CD4-positive, CD25-positive, alpha-beta regulatory T cell (primary cell): ENCODE data around the gene STIM2. TPM values are rescaled to one million over a fixed set of nuclear protein-coding genes. Genes with fewer than 3 reads are reported as not detected.
"Not testable (repeated sequence)": the region's sequence is repeated elsewhere in the genome, so short reads cannot be mapped to it uniquely, and the experiment has no call there.

ENCODE experiments used
- ATAC-seq, 2 donors: fragments of 150-1000 bp; cut with Tn5 transposase; one replicate each; pipeline ENCODE4 v1.10.0; 2021; ENCODE audit warnings: low read depth in 2 of 2, moderate number of reproducible peaks in 2 of 2, moderate library complexity in 1 of 2
- DNase-seq, 3 donors: peaks; one replicate each; pipeline versions ENCODE4 v3.0.0 to v3.0.0-alpha.2; 2012 to 2022; ENCODE audit warnings: mixed read lengths in 1 of 3
- H3K27ac ChIP-seq: one replicate; pipeline ENCODE4 v1.7.0; 2013; ENCODE audit warnings: mild to moderate bottlenecking, low read length; ENCODE audit not compliant: insufficient read depth, poor library complexity, severe bottlenecking
- H3K27me3 ChIP-seq: one replicate; pipeline ENCODE4 v1.7.0; 2013; ENCODE audit warnings: low read length; ENCODE audit not compliant: control insufficient read depth, insufficient read depth
- H3K36me3 ChIP-seq: one replicate; pipeline ENCODE4 v1.7.0; 2013; ENCODE audit warnings: mild to moderate bottlenecking, low read length, moderate library complexity; ENCODE audit not compliant: control insufficient read depth, insufficient read depth
- H3K4me1 ChIP-seq: 2 replicates; pipeline ENCODE4 v1.7.0; 2013; ENCODE audit warnings: mild to moderate bottlenecking, low read length; ENCODE audit not compliant: insufficient read depth, control insufficient read depth, poor library complexity, severe bottlenecking
- H3K4me3 ChIP-seq: one replicate; pipeline ENCODE4 v1.7.0; 2013; ENCODE audit warnings: low read depth, mild to moderate bottlenecking, low read length, moderate library complexity
- H3K9me3 ChIP-seq, 2 experiments: 1 replicate in 1 of 2; 2 replicates in 1 of 2; pipeline ENCODE4 v1.7.0; 2013; ENCODE audit warnings: low read length in 2 of 2, mild to moderate bottlenecking in 1 of 2, moderate library complexity in 1 of 2; ENCODE audit not compliant: control insufficient read depth in 2 of 2
- H3K27ac Mint-ChIP-seq, 3 donors: one replicate each; pipeline ENCODE4 v1.8.0; 2020 to 2022; ENCODE audit warnings: mild to moderate bottlenecking in 3 of 3, mixed read lengths in 3 of 3, moderate library complexity in 2 of 3
- H3K27me3 Mint-ChIP-seq: one replicate; pipeline ENCODE4 v1.8.0; 2022; ENCODE audit warnings: mild to moderate bottlenecking, mixed read lengths
- H3K36me3 Mint-ChIP-seq: one replicate; pipeline ENCODE4 v1.8.0; 2020; ENCODE audit warnings: mixed read lengths
- H3K4me1 Mint-ChIP-seq, 4 donors: one replicate each; pipeline ENCODE4 v1.8.0; 2020 to 2022; ENCODE audit warnings: mixed read lengths in 4 of 4, mild to moderate bottlenecking in 1 of 4
- H3K4me3 Mint-ChIP-seq, 4 donors: one replicate each; pipeline ENCODE4 v1.8.0; 2020 to 2022; ENCODE audit warnings: mild to moderate bottlenecking in 4 of 4, mixed read lengths in 4 of 4, moderate library complexity in 3 of 4
- H3K9me3 Mint-ChIP-seq, 7 donors: one replicate each; pipeline ENCODE4 v1.8.0; 2020 to 2022; ENCODE audit warnings: mixed read lengths in 7 of 7, mild to moderate bottlenecking in 3 of 7, moderate library complexity in 2 of 7
- polyA plus RNA-seq, 4 donors: library from polyadenylated mRNA; unstranded; fragments of 300-500 nt; fragmentation: Illumina TruSeq; gene quantifications; one replicate each; pipeline ENCODE4 v1.2.3, GENCODE V29; 2021
- total RNA-seq: library from RNA; stranded (reverse); gene quantifications from one replicate; pipeline ENCODE4 v1.2.3, GENCODE V29; 2022

The STIM2 gene
- total RNA-seq: 83.4 TPM
- polyA plus RNA-seq: 10 to 100 TPM; 20.2 to 30.5 (median 22.9) TPM

- Mint-ChIP-seq H3K27me3 (peaks cover 4% of the 10 kb centered on the region), H3K9me3 (no peaks in the 10 kb centered on the region), H3K4me1 (peaks cover 36 to 65% (median 49%) of the 10 kb centered on the region in 4 donors), H3K27ac (peak within 1 kb of the TSS; percentile 97 to 99 (median 99)), H3K36me3 (no peaks in the 10 kb centered on the region), H3K4me3 (peak within 1 kb of the TSS; percentile 96 to 100 (median 98))
- Histone ChIP-seq H3K27ac (peak within 1 kb of the TSS; percentile 93), H3K36me3 (no peaks in the 10 kb centered on the region), H3K27me3 (no peaks in the 10 kb centered on the region), H3K9me3 (no peaks in the 10 kb centered on the region), H3K4me1 (peaks cover 65% of the 10 kb centered on the region), H3K4me3 (peak within 1 kb of the TSS; percentile 96)
- ATAC-seq (peak; percentile 73 to 76), DNase-seq (peak; percentile 96 to 99 (median 98))
These were observed at the start of gene STIM2 for GRCh38 chr4:26860157-26860921. Gene STIM2 (plus strand): TSS chr4:26860841.

GRCh38 chr4:26811571-26811970 is 49.1 kb upstream of the STIM2 start:
- H3K9me3 ChIP-seq, H3K27me3 ChIP-seq, H3K36me3 Mint-ChIP-seq, H3K4me3 ChIP-seq, H3K36me3 ChIP-seq, H3K4me1 ChIP-seq, DNase-seq, H3K27me3 Mint-ChIP-seq, ATAC-seq, H3K27ac ChIP-seq, H3K4me3 Mint-ChIP-seq, H3K9me3 Mint-ChIP-seq: not testable (repeated sequence)
- Mint-ChIP-seq H3K4me1 (peaks cover 8 to 28% (median 22%) of the 10 kb centered on the region in 4 donors), H3K27ac (peak overlapping the region in 2 of 3 donors; percentile 6 to 15)

GRCh38 chr4:26812049-26812714 is 48.5 kb upstream of the STIM2 start:
- Histone ChIP-seq H3K36me3 (no peaks in the 10 kb centered on the region), H3K4me3 (peak overlapping the region; percentile 49), H3K4me1 (peaks cover 9% of the 10 kb centered on the region), H3K27me3 (no peaks in the 10 kb centered on the region), H3K27ac (no peak overlapping the region), H3K9me3 (no peaks in the 10 kb centered on the region)
- Mint-ChIP-seq H3K4me1 (peaks cover 7 to 28% (median 22%) of the 10 kb centered on the region in 4 donors), H3K4me3 (peak overlapping the region; percentile 9 to 83 (median 58)), H3K27ac (peak overlapping the region in 2 of 3 donors; percentile 90 to 94), H3K36me3 (no peaks in the 10 kb centered on the region), H3K9me3 (peaks cover 0 to 5% (median 4%) of the 10 kb centered on the region in 7 donors), H3K27me3 (peaks cover 4% of the 10 kb centered on the region)
- ATAC-seq: no peak
- peak in 1 of 3 donors; percentile 49 for DNase-seq

GRCh38 chr4:26813698-26814097 is 46.9 kb upstream of the STIM2 start:
- Mint-ChIP-seq H3K36me3 (no peaks in the 10 kb centered on the region), H3K4me1 (peaks cover 7 to 27% (median 20%) of the 10 kb centered on the region in 4 donors), H3K27me3 (peaks cover 4% of the 10 kb centered on the region), H3K4me3 (no peak overlapping the region), H3K9me3 (peaks cover 0 to 5% (median 4%) of the 10 kb centered on the region in 7 donors), H3K27ac (no peak overlapping the region)
- DNase-seq: no peak
- peaks cover 9% of the 10 kb centered on the region for H3K4me1 ChIP-seq
- no peak overlapping the region for H3K27ac ChIP-seq
- no peaks in the 10 kb centered on the region for H3K36me3 ChIP-seq
- no peaks in the 10 kb centered on the region for H3K9me3 ChIP-seq
- no peak for ATAC-seq
- H3K27me3 ChIP-seq: no peaks in the 10 kb centered on the region
- no peak overlapping the region for H3K4me3 ChIP-seq

- H3K4me3 ChIP-seq: no peak overlapping the region
- no peaks in the 10 kb centered on the region for H3K36me3 ChIP-seq
- H3K4me3 Mint-ChIP-seq: no peak overlapping the region
- peaks cover 4% of the 10 kb centered on the region for H3K27me3 Mint-ChIP-seq
- no peak overlapping the region for H3K27ac ChIP-seq
- no peaks in the 10 kb centered on the region for H3K9me3 ChIP-seq
- no peaks in the 10 kb centered on the region for H3K36me3 Mint-ChIP-seq
- H3K9me3 Mint-ChIP-seq: peaks cover 0 to 7% (median 5%) of the 10 kb centered on the region in 7 donors
- no peaks in the 10 kb centered on the region for H3K27me3 ChIP-seq
- DNase-seq (no peak), ATAC-seq (no peak)
- H3K27ac Mint-ChIP-seq: no peak overlapping the region
- peaks cover 7 to 30% (median 20%) of the 10 kb centered on the region in 4 donors for H3K4me1 Mint-ChIP-seq
- peaks cover 9% of the 10 kb centered on the region for H3K4me1 ChIP-seq
These were observed 45.4 kb upstream of the STIM2 start for GRCh38 chr4:26815199-26815598.

- DNase-seq (no peak), ATAC-seq (no peak)
- Histone ChIP-seq H3K27ac (no peak overlapping the region), H3K4me1 (peaks cover 9% of the 10 kb centered on the region), H3K27me3 (no peaks in the 10 kb centered on the region), H3K9me3 (peaks cover 0 to 2% of the 10 kb centered on the region in 2 experiments), H3K4me3 (no peak overlapping the region), H3K36me3 (no peaks in the 10 kb centered on the region)
- H3K27ac Mint-ChIP-seq: no peak overlapping the region
- peaks cover 0 to 10% (median 5%) of the 10 kb centered on the region in 7 donors for H3K9me3 Mint-ChIP-seq
- H3K27me3 Mint-ChIP-seq: peaks cover 4% of the 10 kb centered on the region
- no peak overlapping the region for H3K4me3 Mint-ChIP-seq
- H3K36me3 Mint-ChIP-seq: no peaks in the 10 kb centered on the region
- H3K4me1 Mint-ChIP-seq: peaks cover 7 to 30% (median 20%) of the 10 kb centered on the region in 4 donors
These were observed 44.9 kb upstream of the STIM2 start for GRCh38 chr4:26815706-26816105.

- Mint-ChIP-seq H3K27me3 (no peaks in the 10 kb centered on the region), H3K4me3 (no peak overlapping the region), H3K27ac (no peak overlapping the region), H3K4me1 (peaks cover 12 to 30% (median 18%) of the 10 kb centered on the region in 4 donors), H3K9me3 (peaks cover 2 to 16% (median 6%) of the 10 kb centered on the region in 7 donors), H3K36me3 (peaks cover 8% of the 10 kb centered on the region)
- Histone ChIP-seq H3K9me3 (peaks cover 2 to 5% of the 10 kb centered on the region in 2 experiments), H3K27ac (no peak overlapping the region), H3K36me3 (no peaks in the 10 kb centered on the region), H3K4me1 (peaks cover 14% of the 10 kb centered on the region), H3K4me3 (no peak overlapping the region), H3K27me3 (no peaks in the 10 kb centered on the region)
- DNase-seq (no peak), ATAC-seq (no peak)
These were observed 41.6 kb upstream of the STIM2 start for GRCh38 chr4:26819026-26819425.
